DMS153 (cell line): Measurements from ENCODE around the gene ZNF224.
A peak's percentile ranks its signal among the peaks of the same experiment; 100 is the strongest.
"Not testable (repeated sequence)": the region's sequence is repeated elsewhere in the genome, so short reads cannot be mapped to it uniquely, and the experiment has no call there.

Source experiments
- DNase-seq: peaks from one replicate; lab custom pipeline; 2025; lab: John Stamatoyannopoulos, UW

ZNF224 gene

GRCh38 chr19:44093931-44094765 is at the start of gene ZNF224:
ZNF224 (plus strand) TSS chr19:44094361; CDS start chr19:44097874, 3,513 bp downstream.
- peak; percentile 84 for DNase-seq

GRCh38 chr19:44050740-44051649 is 43.2 kb upstream of the ZNF224 start:
- DNase-seq = peak; percentile 59

GRCh38 chr19:44051650-44052402 is 42.3 kb upstream of the ZNF224 start, which contains the start of gene ZNF223:
ZNF223 (plus strand) TSS chr19:44052036; CDS start chr19:44055177, 3,141 bp downstream.
- DNase-seq = peak; percentile 98

GRCh38 chr19:44055870-44056269 is 38.3 kb upstream of the ZNF224 start:
- no peak for DNase-seq

GRCh38 chr19:44059229-44059628 is 34.9 kb upstream of the ZNF224 start:
- DNase-seq = no peak

- no peak for DNase-seq
Observed at GRCh38 chr19:44061038-44061437, 33.1 kb upstream of the ZNF224 start.

GRCh38 chr19:44066305-44066704 is 27.9 kb upstream of the ZNF224 start:
- no peak for DNase-seq

GRCh38 chr19:44069415-44069814 is 24.7 kb upstream of the ZNF224 start:
- no peak for DNase-seq

GRCh38 chr19:44071824-44072542 is 22.2 kb upstream of the ZNF224 start, which contains the start of gene ZNF284:
ZNF284 (plus strand) TSS chr19:44072159; CDS start chr19:44076390, 4,231 bp downstream.
- peak; percentile 93 for DNase-seq

- DNase-seq = no peak
Observed at GRCh38 chr19:44072543-44073401, 21.4 kb upstream of the ZNF224 start.

- DNase-seq = no peak
Observed at GRCh38 chr19:44076325-44076724, 17.8 kb upstream of the ZNF224 start.

- DNase-seq = no peak
Observed at GRCh38 chr19:44092108-44092507, 2.1 kb upstream of the ZNF224 start.

- no peak for DNase-seq
Observed at GRCh38 chr19:44107751-44108150, 13.6 kb downstream of the ZNF224 start.

GRCh38 chr19:44109458-44109857 is 15.3 kb downstream of the ZNF224 start:
- DNase-seq = no peak

- no peak for DNase-seq
Observed at GRCh38 chr19:44111910-44112463, 17.8 kb downstream of the ZNF224 start.

GRCh38 chr19:44112802-44113137 is 18.6 kb downstream of the ZNF224 start:
- DNase-seq = no peak

- DNase-seq = peak; percentile 97
Observed at GRCh38 chr19:44113138-44113783, 19.1 kb downstream of the ZNF224 start, which contains the start of gene ZNF225. ZNF225 (plus strand) TSS chr19:44113399; CDS start chr19:44115828, 2,429 bp downstream.

- no peak for DNase-seq
Observed at GRCh38 chr19:44113784-44114390, 19.7 kb downstream of the ZNF224 start.

GRCh38 chr19:44121162-44121561 is 27.0 kb downstream of the ZNF224 start:
- DNase-seq = not testable (repeated sequence)
